Gastroesophageal sphincter (tissue), 4 donors: ENCODE measurements around the gene INPP4B. TPM values are rescaled to one million over a fixed set of nuclear protein-coding genes. Genes with fewer than 3 reads are reported as not detected.

Experiments
- ATAC-seq: fragments of 150-250 bp; one replicate; pipeline ENCODE4 v1.9.1; 2016; ENCODE audit warnings: mild to moderate bottlenecking, moderate library complexity
- H3K27ac ChIP-seq, 4 donors: fragments of 200-600 bp; sonication (generic) in 3 of 4; 1 replicate in 3 of 4; 2 replicates in 1 of 4; pipeline ENCODE4 v1.5.1; 2016 to 2019
- H3K27me3 ChIP-seq: fragments of 200-600 bp; sonication (generic); one replicate; pipeline ENCODE4 v1.5.1; 2019
- H3K36me3 ChIP-seq, 2 donors: fragments of 200-600 bp; sonication (generic); one replicate each; pipeline ENCODE4 v1.5.1; 2019; ENCODE audit warnings: control low read depth in 1 of 2
- H3K4me1 ChIP-seq, 3 donors: fragments of 200-600 bp; sonication (generic); 1 replicate in 2 of 3; 2 replicates in 1 of 3; pipeline ENCODE4 v1.5.1; 2016 to 2019; ENCODE audit warnings: control low read depth in 2 of 3
- H3K4me3 ChIP-seq, 2 donors: fragments of 200-600 bp; sonication (generic); one replicate each; pipeline ENCODE4 v1.5.1; 2019; ENCODE audit warnings: mild to moderate bottlenecking in 1 of 2, moderate library complexity in 1 of 2
- H3K9me3 ChIP-seq, 3 donors: fragments of 200-600 bp; sonication (generic); one replicate each; pipeline ENCODE4 v1.5.1; 2017 to 2019; ENCODE audit warnings: control low read depth in 2 of 3
- EP300 ChIP-seq: sonication (generic); formaldehyde crosslinking; IDR thresholded peaks from one replicate; pipeline ENCODE4 v1.6.1; 2017; ENCODE audit warnings: antibody characterized with exemption, mild to moderate bottlenecking
- POLR2A ChIP-seq, 2 donors: fragments of 450-650 bp; IDR thresholded peaks; one replicate each; pipeline ENCODE4 v1.6.1; 2017; ENCODE audit warnings: antibody characterized with exemption in 2 of 2, mild to moderate bottlenecking in 2 of 2, moderate library complexity in 1 of 2
- POLR2AphosphoS5 ChIP-seq: sonication (generic); formaldehyde crosslinking; IDR thresholded peaks from one replicate; pipeline ENCODE4 v1.6.1; 2017; ENCODE audit warnings: antibody characterized with exemption
- WGBS, 2 donors: methylation state at CpG; one replicate each; pipeline ENCODE4 v1.1.5; 2018; ENCODE audit warnings: low coverage in 1 of 2; 5-methylcytosine and 5-hydroxymethylcytosine counted together
- total RNA-seq, 4 donors: library from RNA; depleted of rRNA; stranded (reverse); fragments of >200 nt; gene quantifications; one replicate each; pipeline ENCODE4 v1.1.0, GENCODE V29; 2016
- TF ChIP-seq, protein P1 (sequence below), 4 experiments: fragments of 200-600 bp in 2 of 4; fragments of 450-650 bp in 2 of 4; sonication (generic) in 1 of 4; IDR thresholded peaks; one replicate each; pipeline ENCODE4 v1.5.1; 2017 to 2019; ENCODE audit warnings: antibody characterized with exemption in 4 of 4, mild to moderate bottlenecking in 2 of 4, moderate library complexity in 2 of 4

The INPP4B gene
- total RNA-seq, 4 donors from 2014 or later, result 17.6 to 63.8 (median 31.3) TPM

DNA sequence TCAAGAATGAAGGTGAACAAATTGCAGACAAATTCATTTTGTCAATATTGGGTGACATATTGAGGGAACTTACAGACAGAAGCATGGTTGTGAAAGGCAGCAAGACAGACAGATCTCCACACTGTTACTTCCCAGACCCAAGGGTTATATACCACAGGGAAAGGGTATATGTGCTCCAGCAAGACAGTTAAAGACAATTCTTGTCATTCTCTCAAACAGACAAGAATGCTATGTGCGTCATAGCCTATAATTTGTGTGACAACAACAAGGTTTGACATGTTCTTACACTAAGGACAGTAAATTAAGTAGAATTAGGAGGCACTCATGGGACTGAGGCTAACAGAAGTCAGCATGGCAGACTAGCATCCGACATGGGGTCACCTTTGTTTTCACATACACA is 214.3 kb downstream of the INPP4B start:
- H3K9me3 ChIP-seq, result no peaks in the 10 kb centered on the region
- no peak for ATAC-seq
- no peak overlapping the region for H3K4me3 ChIP-seq
- TF ChIP-seq POLR2AphosphoS5 (no peak), POLR2A (IDR thresholded peaks at IDR 0.05) (no peak), EP300 (no peak)
- TF ChIP-seq, protein P1, sequence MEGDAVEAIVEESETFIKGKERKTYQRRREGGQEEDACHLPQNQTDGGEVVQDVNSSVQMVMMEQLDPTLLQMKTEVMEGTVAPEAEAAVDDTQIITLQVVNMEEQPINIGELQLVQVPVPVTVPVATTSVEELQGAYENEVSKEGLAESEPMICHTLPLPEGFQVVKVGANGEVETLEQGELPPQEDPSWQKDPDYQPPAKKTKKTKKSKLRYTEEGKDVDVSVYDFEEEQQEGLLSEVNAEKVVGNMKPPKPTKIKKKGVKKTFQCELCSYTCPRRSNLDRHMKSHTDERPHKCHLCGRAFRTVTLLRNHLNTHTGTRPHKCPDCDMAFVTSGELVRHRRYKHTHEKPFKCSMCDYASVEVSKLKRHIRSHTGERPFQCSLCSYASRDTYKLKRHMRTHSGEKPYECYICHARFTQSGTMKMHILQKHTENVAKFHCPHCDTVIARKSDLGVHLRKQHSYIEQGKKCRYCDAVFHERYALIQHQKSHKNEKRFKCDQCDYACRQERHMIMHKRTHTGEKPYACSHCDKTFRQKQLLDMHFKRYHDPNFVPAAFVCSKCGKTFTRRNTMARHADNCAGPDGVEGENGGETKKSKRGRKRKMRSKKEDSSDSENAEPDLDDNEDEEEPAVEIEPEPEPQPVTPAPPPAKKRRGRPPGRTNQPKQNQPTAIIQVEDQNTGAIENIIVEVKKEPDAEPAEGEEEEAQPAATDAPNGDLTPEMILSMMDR (IDR thresholded peaks at IDR 0.05), result no peak
- H3K27me3 ChIP-seq, result no peaks in the 10 kb centered on the region
- no peaks in the 10 kb centered on the region for H3K36me3 ChIP-seq
- H3K27ac ChIP-seq, result no peak overlapping the region
- 85 to 93% methylated on average over 2 of the region's 2 CpGs for WGBS, 2 donors
- H3K4me1 ChIP-seq, result no peaks in the 10 kb centered on the region

- TF ChIP-seq POLR2A (IDR thresholded peaks at IDR 0.05), result no peak
- TF ChIP-seq EP300, result no peak
- TF ChIP-seq, protein P1 (IDR thresholded peaks at IDR 0.05), result no peak
- no peak for TF ChIP-seq POLR2AphosphoS5
- H3K36me3 ChIP-seq, result no peaks in the 10 kb centered on the region
- H3K4me3 ChIP-seq, result no peak overlapping the region
- H3K9me3 ChIP-seq, result no peaks in the 10 kb centered on the region
- no peaks in the 10 kb centered on the region for H3K4me1 ChIP-seq
- WGBS, 2 donors, result 72 to 94% methylated on average over 2 of the region's 2 CpGs
- no peaks in the 10 kb centered on the region for H3K27me3 ChIP-seq
- no peak overlapping the region for H3K27ac ChIP-seq
- no peak for ATAC-seq
Observed at GRCh38 chr4:142615324-142615665, 230.8 kb downstream of the INPP4B start.

DNA sequence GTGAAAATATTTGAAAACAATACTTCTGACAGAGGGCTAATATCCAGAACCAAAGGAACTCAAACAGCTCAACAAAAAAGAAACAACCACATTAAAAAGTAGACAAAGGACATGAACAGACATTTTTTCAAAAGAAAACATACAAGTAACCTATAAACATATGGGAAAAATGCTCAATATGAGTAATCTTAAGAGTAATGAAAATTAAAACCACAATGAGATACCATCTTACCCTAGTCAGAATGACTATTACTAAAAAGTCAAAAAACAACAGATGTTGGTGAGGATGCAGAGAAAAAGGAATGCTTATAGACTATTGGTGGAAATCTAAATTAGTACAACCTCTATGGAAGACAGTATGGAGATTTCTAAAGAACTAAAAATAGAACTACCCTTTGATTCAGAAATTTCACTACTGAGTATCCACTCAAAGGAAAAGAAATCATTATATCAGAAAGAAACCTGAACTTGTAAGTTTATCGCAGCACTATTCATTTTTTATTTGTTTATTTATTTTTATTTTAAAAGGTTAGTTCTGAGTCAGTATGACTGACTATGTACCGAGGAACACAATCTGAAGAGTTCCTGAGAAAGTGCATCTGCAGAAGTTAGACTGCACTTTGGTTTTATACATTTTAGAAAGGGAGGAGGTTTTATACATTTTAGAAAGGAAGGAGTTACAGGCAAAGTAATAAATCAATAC is 231.3 kb downstream of the INPP4B start:
- Histone ChIP-seq H3K4me3 (no peak overlapping the region), H3K36me3 (no peaks in the 10 kb centered on the region), H3K27ac (no peak overlapping the region), H3K27me3 (no peaks in the 10 kb centered on the region), H3K9me3 (no peaks in the 10 kb centered on the region), H3K4me1 (no peaks in the 10 kb centered on the region)
- ATAC-seq, result no peak
- 79 to 100% methylated on average over 2 of the region's 2 CpGs for WGBS, 2 donors
- TF ChIP-seq, protein P1 (IDR thresholded peaks at IDR 0.05), result no peak

DNA sequence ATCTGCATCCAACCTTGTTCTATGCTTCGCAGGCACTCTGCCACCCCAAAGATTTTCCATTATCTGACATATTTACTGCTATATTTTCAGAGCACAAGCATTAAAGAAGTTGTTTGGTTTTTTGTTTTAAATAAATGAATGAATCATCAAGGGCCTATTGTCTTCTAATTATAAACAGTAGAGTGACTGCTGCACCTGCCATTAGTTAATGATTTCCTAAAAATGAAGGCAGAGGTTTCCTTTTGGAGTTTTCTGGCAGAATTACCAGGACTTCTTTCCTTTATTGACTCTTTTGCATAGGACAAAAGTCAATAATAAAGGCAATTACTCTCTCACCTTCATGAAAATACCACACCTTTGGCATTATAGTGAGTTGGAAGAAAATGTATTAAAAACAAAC is 238.1 kb downstream of the INPP4B start:
- no peaks in the 10 kb centered on the region for H3K4me1 ChIP-seq
- H3K4me3 ChIP-seq, result no peak overlapping the region
- ATAC-seq, result no peak
- H3K36me3 ChIP-seq, result no peaks in the 10 kb centered on the region
- H3K27ac ChIP-seq, result no peak overlapping the region
- peaks cover 0 to 21% (median 0%) of the 10 kb centered on the region in 3 donors for H3K9me3 ChIP-seq
- TF ChIP-seq EP300 (no peak), POLR2A (IDR thresholded peaks at IDR 0.05) (no peak), POLR2AphosphoS5 (no peak)
- TF ChIP-seq, protein P1 (IDR thresholded peaks at IDR 0.05), result no peak
- WGBS, 2 donors, result 80 to 86% methylated on average over 1 of the region's 1 CpG
- H3K27me3 ChIP-seq, result no peaks in the 10 kb centered on the region

GRCh38 chr4:142600952-142601351 is 245.1 kb downstream of the INPP4B start:
- ATAC-seq, result no peak
- Histone ChIP-seq H3K4me1 (peaks cover 0 to 13% (median 0%) of the 10 kb centered on the region in 3 donors), H3K9me3 (peaks cover 0 to 29% (median 0%) of the 10 kb centered on the region in 3 donors), H3K4me3 (no peak overlapping the region), H3K36me3 (no peaks in the 10 kb centered on the region), H3K27me3 (no peaks in the 10 kb centered on the region), H3K27ac (no peak overlapping the region)
- TF ChIP-seq, protein P1 (IDR thresholded peaks at IDR 0.05), result no peak
- TF ChIP-seq EP300, result no peak
- no peak for TF ChIP-seq POLR2AphosphoS5
- no peak for TF ChIP-seq POLR2A (IDR thresholded peaks at IDR 0.05)
- 50 to 79% methylated on average over 1 of the region's 1 CpG for WGBS, 2 donors
